OCI-LY1 (cell line): ENCODE measurements around the gene GMDS.

Experiments
- EZH2 ChIP-seq: fragments of 200-600 bp; sonication (generic), shearing (Covaris generic); IDR thresholded peaks from 2 replicates; pipeline ENCODE4 v1.8.0; 2017; ENCODE audit warnings: borderline replicate concordance, mixed run types, mild to moderate bottlenecking, antibody characterized with exemption, low read length, moderate library complexity, mixed read lengths
- TF ChIP-seq, protein P1 (sequence below): fragments of 200-600 bp; sonication (generic), shearing (Covaris generic); IDR thresholded peaks from 2 replicates; pipeline ENCODE4 v1.5.1; 2017; ENCODE audit warnings: mild to moderate bottlenecking, antibody characterized with exemption, low read length, moderate library complexity, mixed read lengths

DNA sequence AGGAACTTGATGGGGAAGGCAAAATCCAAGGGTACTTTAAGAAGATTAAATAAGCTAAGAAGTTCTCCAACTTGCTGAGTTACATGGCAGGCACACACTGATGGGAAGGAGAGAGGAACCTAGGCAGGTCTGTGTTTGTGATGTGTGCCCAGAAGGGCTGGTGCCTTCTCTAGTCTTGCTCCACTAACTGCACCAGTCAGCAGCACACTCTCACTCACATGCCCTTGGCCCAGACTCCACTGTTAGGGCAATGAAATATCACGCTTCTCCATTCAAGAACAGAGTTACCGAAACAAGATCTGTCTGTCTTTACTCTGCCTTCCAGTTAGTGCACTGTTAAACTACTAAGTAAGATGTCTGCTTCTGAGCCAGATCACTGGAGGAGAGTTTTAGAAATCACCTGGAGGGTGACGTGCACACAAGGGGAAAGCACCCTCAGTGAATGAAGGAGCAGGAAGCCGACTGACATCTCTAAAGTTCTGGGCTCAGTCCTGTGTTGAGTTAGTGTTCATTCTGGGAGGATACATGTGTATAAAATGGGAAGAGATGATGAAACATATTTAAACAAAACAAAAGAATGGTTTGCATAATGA lies 384.6 kb downstream of the GMDS start:
- TF ChIP-seq, protein P1, sequence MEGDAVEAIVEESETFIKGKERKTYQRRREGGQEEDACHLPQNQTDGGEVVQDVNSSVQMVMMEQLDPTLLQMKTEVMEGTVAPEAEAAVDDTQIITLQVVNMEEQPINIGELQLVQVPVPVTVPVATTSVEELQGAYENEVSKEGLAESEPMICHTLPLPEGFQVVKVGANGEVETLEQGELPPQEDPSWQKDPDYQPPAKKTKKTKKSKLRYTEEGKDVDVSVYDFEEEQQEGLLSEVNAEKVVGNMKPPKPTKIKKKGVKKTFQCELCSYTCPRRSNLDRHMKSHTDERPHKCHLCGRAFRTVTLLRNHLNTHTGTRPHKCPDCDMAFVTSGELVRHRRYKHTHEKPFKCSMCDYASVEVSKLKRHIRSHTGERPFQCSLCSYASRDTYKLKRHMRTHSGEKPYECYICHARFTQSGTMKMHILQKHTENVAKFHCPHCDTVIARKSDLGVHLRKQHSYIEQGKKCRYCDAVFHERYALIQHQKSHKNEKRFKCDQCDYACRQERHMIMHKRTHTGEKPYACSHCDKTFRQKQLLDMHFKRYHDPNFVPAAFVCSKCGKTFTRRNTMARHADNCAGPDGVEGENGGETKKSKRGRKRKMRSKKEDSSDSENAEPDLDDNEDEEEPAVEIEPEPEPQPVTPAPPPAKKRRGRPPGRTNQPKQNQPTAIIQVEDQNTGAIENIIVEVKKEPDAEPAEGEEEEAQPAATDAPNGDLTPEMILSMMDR, result no peak
- TF ChIP-seq EZH2, result no peak
